HT1080 (cell line): Measurements from ENCODE around the gene MFSD11. TPM values are rescaled to one million over a fixed set of nuclear protein-coding genes. Genes with fewer than 3 reads are reported as not detected.
A peak's percentile ranks its signal among the peaks of the same experiment; 100 is the strongest.
"Not testable (repeated sequence)": the region's sequence is repeated elsewhere in the genome, so short reads cannot be mapped to it uniquely, and the experiment has no call there.

ENCODE experiments used
- DNase-seq: peaks from one replicate; pipeline ENCODE4 v3.0.0-alpha.2; 2015; ENCODE audit warnings: low read depth
- total RNA-seq: library from RNA; depleted of rRNA; stranded (reverse); fragments of >200 nt; shearing (Covaris generic); gene quantifications from 2 replicates; pipeline ENCODE4 v1.2.3, GENCODE V29; 2014

MFSD11 gene
- total RNA-seq, 1 experiment from 2014 or later: 20.0 TPM

GRCh38 chr17:76726231-76726775 is 11.6 kb upstream of the MFSD11 start, which contains the start of gene JMJD6:
Gene JMJD6 (minus strand): TSS chr17:76726606. CDS start chr17:76726475, 131 bp downstream.
- DNase-seq: peak; percentile 97

- DNase-seq: peak; percentile 72
Observed at GRCh38 chr17:76726776-76727718, 10.9 kb upstream of the MFSD11 start, which contains the start of gene METTL23. Gene METTL23 (plus strand): TSS chr17:76726839. CDS start chr17:76729711, 2,872 bp downstream.

GRCh38 chr17:76727745-76728456 is 10.0 kb upstream of the MFSD11 start:
- no peak for DNase-seq

- DNase-seq: not testable (repeated sequence)
Observed at GRCh38 chr17:76731800-76732733, 5.9 kb upstream of the MFSD11 start.

DNA sequence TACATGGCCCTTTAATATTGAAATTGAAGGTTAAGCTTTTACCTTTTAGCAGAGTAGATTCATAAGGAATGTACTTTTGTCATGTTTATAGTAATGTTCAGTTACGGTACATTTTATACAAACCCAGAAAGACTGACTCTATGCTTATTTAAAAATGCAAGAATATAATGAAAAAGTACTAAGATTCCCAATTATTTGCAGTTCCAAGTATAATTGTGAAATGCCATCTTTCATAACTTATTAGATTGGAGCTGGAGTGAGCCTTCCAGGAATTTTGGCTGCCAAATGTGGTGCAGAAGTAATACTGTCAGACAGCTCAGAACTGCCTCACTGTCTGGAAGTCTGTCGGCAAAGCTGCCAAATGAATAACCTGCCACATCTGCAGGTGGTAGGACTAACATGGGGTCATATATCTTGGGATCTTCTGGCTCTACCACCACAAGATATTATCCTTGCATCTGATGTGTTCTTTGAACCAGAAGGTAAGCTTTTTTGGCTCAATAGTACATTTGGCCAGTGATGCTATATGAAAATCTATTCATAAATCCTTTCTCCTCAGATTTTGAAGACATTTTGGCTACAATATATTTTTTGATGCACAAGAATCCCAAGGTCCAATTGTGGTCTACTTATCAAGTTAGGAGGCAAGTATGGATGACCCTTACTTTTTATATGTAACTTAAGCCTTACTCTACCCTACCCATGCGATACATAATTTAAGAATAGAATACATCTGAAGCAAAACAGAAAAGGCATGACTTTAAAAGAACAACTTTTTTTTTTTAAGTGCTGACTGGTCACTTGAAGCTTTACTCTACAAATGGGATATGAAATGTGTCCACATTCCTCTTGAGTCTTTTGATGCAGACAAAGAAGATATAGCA is 4.9 kb upstream of the MFSD11 start:
- DNase-seq: no peak

- DNase-seq: no peak
Observed at GRCh38 chr17:76733618-76733957, 4.3 kb upstream of the MFSD11 start.

GRCh38 chr17:76734080-76734840 is 3.7 kb upstream of the MFSD11 start:
- DNase-seq: peak; percentile 39

DNA sequence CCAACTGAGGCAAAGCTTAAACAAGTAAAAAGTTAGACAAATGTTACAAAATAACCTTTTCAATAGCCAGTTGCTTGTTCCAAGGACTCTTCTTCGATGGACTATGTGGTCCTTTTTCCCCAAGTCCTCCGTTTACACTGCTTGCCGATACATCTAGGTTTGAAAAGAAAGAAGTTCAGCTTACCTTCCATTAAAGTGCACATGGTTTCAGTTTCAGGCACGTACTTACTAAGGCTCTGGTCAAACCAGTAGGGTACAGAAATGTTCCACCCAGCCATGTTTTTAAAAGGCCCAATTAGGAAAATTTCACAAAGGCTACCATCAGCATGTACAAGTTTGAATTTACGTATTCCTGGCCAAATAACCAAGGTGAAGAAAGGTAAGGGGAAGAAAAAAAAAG is 2.9 kb upstream of the MFSD11 start:
- DNase-seq: no peak

DNA sequence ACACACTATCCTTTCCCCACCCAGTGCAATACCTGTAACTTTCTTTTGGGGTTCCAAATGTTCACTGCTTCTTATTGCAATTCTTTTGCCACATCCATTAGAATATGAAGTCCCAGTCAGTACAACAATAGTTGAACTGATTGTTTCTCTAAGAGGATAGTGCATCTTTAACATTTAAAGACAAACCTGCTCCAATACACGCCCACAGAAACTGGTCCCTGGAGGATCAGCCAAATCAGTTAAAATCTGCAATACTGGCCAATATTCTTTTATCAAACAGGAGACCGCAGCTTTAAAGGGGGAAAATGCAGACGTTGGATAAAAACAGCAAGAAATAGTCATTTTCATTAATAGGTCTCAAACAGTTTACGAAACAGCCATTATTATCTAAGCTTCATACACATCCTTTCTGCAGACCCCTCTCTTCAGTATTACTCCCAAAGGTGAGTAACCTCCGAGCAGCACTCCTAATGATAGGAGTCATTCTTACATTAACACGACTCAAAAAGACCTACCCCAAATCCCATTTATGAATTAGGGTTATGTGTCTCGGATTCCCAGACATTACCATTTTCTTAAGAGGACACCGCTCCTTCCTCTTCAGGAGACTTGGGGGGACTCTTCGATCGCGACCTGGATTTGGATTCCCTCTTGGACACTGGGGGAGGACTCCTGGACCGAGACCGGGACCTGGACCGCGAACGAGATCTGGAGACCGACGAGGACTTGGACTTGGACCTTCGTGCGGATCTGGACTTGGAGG is 2.2 kb upstream of the MFSD11 start:
- no peak for DNase-seq

DNA sequence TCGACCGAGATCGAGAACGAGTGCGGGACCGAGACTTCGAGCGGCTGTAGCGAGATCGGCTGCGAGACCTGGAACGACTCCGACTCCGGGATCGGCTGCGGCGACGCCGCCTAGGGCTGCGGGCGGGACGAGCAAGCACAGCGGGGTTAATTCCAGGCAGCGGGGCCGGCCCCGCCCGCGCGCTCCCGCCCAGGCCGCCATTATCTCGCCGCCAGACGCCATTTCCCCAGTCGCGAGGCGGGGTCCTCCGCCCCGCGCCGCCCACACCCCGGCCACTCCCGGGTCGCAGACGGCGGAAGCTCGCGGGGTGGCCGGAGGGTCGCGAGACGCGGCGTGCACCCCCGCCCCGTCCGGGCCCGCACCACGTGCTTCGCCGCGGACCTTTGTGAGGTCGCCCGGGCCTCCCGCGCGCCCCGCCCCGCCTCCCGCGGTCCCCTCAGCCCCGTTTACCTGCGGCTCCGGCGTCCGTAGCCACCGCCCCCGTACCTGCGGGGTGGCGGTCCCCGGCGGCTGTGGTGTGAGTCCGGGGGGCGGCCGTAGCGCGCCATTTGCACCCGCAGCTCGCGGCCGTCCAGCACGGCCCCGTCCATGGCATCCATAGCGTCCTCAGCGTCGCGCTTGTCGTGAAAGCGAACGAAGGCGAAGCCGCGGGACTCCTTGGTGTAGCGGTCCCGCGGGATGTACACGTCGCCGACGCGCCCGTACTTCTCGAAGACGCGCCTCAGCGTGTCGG is 1.4 kb upstream of the MFSD11 start:
- peak; percentile 39 for DNase-seq

- peak; percentile 99 for DNase-seq
Observed at GRCh38 chr17:76737082-76737675, 740 bp upstream of the MFSD11 start, which contains the start of gene SRSF2. Gene SRSF2 (minus strand): TSS chr17:76737331. CDS start chr17:76737160, 171 bp downstream.

DNA sequence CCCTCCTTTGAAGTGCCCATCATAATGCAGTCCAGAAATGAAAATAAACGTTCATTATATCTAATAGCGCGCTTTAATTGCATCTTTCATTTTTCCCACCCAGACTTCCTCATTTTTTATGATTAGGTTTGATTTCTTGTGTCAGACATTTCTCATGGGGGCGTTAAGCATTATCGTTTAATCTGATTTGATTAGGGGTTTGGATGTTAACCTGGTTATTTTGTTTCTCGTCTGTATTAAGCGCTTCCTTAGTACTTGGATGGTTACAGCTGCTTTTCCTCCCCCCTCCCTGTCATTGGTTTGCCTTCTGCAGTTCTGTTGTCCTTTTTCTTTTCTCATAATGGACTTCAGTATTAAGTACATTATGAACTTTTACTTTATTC is 540 bp downstream of the MFSD11 start:
- DNase-seq: no peak

- DNase-seq: not testable (repeated sequence)
Observed at GRCh38 chr17:76739568-76740115, 1.7 kb downstream of the MFSD11 start.

DNA sequence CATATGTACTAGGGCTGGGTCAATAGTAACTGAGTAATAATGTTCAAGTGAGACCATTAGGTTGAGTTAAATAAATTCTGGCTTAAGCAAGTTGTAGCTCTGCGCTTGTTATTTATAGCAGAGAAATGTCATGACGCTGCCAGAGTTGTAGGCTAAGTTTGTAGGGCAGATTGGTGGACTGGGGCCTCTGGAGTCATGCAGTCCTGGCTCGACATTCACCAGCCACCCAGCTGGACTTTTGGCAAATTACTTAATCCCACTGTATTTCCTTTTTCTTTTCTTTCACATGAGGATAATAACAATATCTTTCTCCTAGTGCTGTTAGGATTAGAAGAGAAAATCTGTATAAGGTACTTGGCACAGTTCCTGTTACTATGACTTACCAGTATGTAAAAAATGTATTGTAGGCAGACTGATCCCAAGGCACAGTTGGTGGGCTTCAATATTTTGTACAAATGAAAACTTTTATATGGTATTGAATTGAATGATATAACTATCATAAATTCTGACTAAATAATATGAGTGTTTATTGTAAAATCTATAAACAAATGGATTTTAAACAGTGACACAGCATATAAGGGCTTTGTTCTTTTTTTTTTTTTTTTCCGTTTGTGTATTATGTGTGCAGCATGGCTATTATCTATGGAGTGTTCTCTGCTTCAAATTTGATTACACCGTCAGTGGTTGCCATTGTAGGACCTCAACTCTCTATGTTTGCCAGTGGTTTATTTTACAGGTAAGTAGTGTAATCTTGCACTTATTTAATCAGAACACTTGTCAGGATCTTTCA is 2.6 kb downstream of the MFSD11 start:
- DNase-seq: no peak

GRCh38 chr17:76742958-76743357 is 5.0 kb downstream of the MFSD11 start:
- DNase-seq: no peak

DNA sequence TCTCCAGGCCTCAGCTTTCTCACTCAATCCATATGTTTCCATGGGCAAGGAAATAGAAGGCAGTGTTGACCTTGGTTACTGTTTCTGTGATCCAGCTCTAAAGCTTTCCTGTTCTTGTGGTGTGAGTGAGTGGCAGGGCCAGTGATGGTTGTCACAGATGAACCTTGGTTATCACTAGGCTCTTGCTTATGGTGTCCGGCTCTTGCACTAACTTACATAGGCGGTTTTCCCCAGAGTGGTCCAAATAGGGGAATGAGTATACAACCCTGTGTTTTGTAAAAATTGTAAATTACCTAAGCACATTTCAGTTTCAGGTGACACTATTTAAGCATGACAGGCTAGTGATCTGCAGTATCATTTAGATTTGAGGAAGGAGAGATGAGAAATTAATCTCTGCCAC is 6.8 kb downstream of the MFSD11 start:
- no peak for DNase-seq
